Left renal cortex interstitium (tissue), 4 donors: ENCODE results near the gene TRPM3. TPM values are rescaled to one million over a fixed set of nuclear protein-coding genes. Genes with fewer than 3 reads are reported as not detected.

Experiments
- DNase-seq, 4 donors: peaks; one replicate each; pipeline ENCODE4 v3.0.0-alpha.2; 2013; ENCODE audit warnings: low read depth in 4 of 4, low spot score in 2 of 4, missing footprints in 1 of 4
- polyA plus RNA-seq, 4 donors: library from polyadenylated mRNA; unstranded; fragments of 120-200 nt; gene quantifications; one replicate each; pipeline ENCODE4 v1.2.1, GENCODE V29; 2013; ENCODE audit not compliant: insufficient read length in 4 of 4

The TRPM3 gene
- polyA plus RNA-seq, 4 donors: 12.1 to 17.6 (median 15.1) TPM

- no peak for DNase-seq
Measured at GRCh38 chr9:71105192-71105591, 16.2 kb downstream of the TRPM3 start.

- DNase-seq: no peak
Measured at GRCh38 chr9:71098801-71099200, 22.6 kb downstream of the TRPM3 start.

- no peak for DNase-seq
Measured at GRCh38 chr9:71097671-71098070, 23.8 kb downstream of the TRPM3 start.

- DNase-seq: no peak
Measured at GRCh38 chr9:71096421-71097108, 24.9 kb downstream of the TRPM3 start.

GRCh38 chr9:71094708-71095251 lies 26.6 kb downstream of the TRPM3 start:
- no peak for DNase-seq

- no peak for DNase-seq
Measured at GRCh38 chr9:71090896-71091295, 30.5 kb downstream of the TRPM3 start.

- DNase-seq: no peak
Measured at GRCh38 chr9:71079451-71079850, 42.0 kb downstream of the TRPM3 start.

- no peak for DNase-seq
Measured at GRCh38 chr9:71076096-71076495, 45.3 kb downstream of the TRPM3 start.

GRCh38 chr9:71073494-71073893 lies 47.9 kb downstream of the TRPM3 start:
- DNase-seq: no peak

GRCh38 chr9:71072587-71072986 lies 48.8 kb downstream of the TRPM3 start:
- DNase-seq: no peak

GRCh38 chr9:71071633-71072032 lies 49.8 kb downstream of the TRPM3 start:
- DNase-seq: no peak

- DNase-seq: no peak
Measured at GRCh38 chr9:71058660-71059059, 62.8 kb downstream of the TRPM3 start.

- no peak for DNase-seq
Measured at GRCh38 chr9:71052287-71052686, 69.1 kb downstream of the TRPM3 start.

- DNase-seq: no peak
Measured at GRCh38 chr9:71048280-71048679, 73.1 kb downstream of the TRPM3 start.

- no peak for DNase-seq
Measured at GRCh38 chr9:71042448-71042990, 78.9 kb downstream of the TRPM3 start.

- DNase-seq: no peak
Measured at GRCh38 chr9:71037521-71037920, 83.9 kb downstream of the TRPM3 start.

GRCh38 chr9:71036501-71036900 lies 84.9 kb downstream of the TRPM3 start:
- DNase-seq: peak in 1 of 4 donors; percentile 15

- no peak for DNase-seq
Measured at GRCh38 chr9:71032779-71033178, 88.6 kb downstream of the TRPM3 start.

GRCh38 chr9:71025728-71026127 lies 95.7 kb downstream of the TRPM3 start:
- DNase-seq: no peak

GRCh38 chr9:71025201-71025600 lies 96.2 kb downstream of the TRPM3 start:
- no peak for DNase-seq

- DNase-seq: no peak
Measured at GRCh38 chr9:71010258-71010657, 111.2 kb downstream of the TRPM3 start.

GRCh38 chr9:71005456-71005855 lies 116.0 kb downstream of the TRPM3 start:
- DNase-seq: no peak
